WTC11 (cell line): Measurements from ENCODE around the gene FRMD6. TPM values are rescaled to one million over a fixed set of nuclear protein-coding genes. Genes with fewer than 3 reads are reported as not detected.

Experiments
- ATAC-seq: fragments of 200-7000 bp; cut with Tn5 transposase; 2 replicates; pipeline ENCODE4 v1.10.0; 2021; ENCODE audit warnings: mild to moderate bottlenecking, moderate library complexity
- CTCF ChIA-PET: fragments of 300-600 bp; sonication (Branson Sonifier 250); formaldehyde crosslinking; loops from one replicate; lab custom pipeline; 2021; ENCODE audit warnings: antibody characterized with exemption; lab: Charles Lee
- POLR2A ChIA-PET: fragments of 350-600 bp; sonication (Branson Sonifier 250); formaldehyde crosslinking; loops from one replicate; lab custom pipeline; 2021; ENCODE audit warnings: antibody characterized with exemption; lab: Charles Lee
- DNase-seq: peaks from one replicate; pipeline ENCODE4 v3.0.0; 2021; ENCODE audit warnings: low spot score
- H3K27ac Mint-ChIP-seq: 2 replicates; pipeline ENCODE4 v1.8.0; 2021; ENCODE audit warnings: mixed read lengths
- H3K27me3 Mint-ChIP-seq: 2 replicates; pipeline ENCODE4 v1.8.0; 2021; ENCODE audit warnings: low read depth, mild to moderate bottlenecking, moderate library complexity, mixed read lengths
- H3K36me3 Mint-ChIP-seq: 2 replicates; pipeline ENCODE4 v1.8.0; 2021; ENCODE audit warnings: mixed read lengths
- H3K4me1 Mint-ChIP-seq: 2 replicates; pipeline ENCODE4 v1.8.0; 2022; ENCODE audit warnings: mixed read lengths
- H3K4me3 Mint-ChIP-seq: 2 replicates; pipeline ENCODE4 v1.8.0; 2021; ENCODE audit warnings: mild to moderate bottlenecking, moderate library complexity, mixed read lengths
- H3K9me3 Mint-ChIP-seq: 2 replicates; pipeline ENCODE4 v1.8.0; 2021; ENCODE audit warnings: mixed read lengths
- CREB1 ChIP-seq: sonication (generic); formaldehyde crosslinking; IDR thresholded peaks from 2 replicates; pipeline ENCODE4 v1.8.0; 2023; ENCODE audit warnings: mild to moderate bottlenecking, missing genetic modification reagents
- ELF4 ChIP-seq: sonication (generic); formaldehyde crosslinking; IDR thresholded peaks from 2 replicates; pipeline ENCODE4 v1.8.1; 2022; ENCODE audit warnings: low read depth, mild to moderate bottlenecking, moderate library complexity, missing genetic modification reagents
- EMX1 ChIP-seq: fragments of 250-450 bp; sonication (Bioruptor Pico); IDR thresholded peaks from 2 replicates; pipeline ENCODE4 v1.8.0; 2021; ENCODE audit warnings: mild to moderate bottlenecking
- ETV6 ChIP-seq: sonication (generic); formaldehyde crosslinking; IDR thresholded peaks from 2 replicates; pipeline ENCODE4 v1.8.1; 2022; ENCODE audit warnings: mild to moderate bottlenecking, missing genetic modification reagents
- GRHL2 ChIP-seq: fragments of 250-450 bp; sonication (Bioruptor Pico); IDR thresholded peaks from 2 replicates; pipeline ENCODE4 v1.8.0; 2022; ENCODE audit warnings: mild to moderate bottlenecking, moderate library complexity; ENCODE audit not compliant: insufficient replicate concordance, severe bottlenecking
- SOX15 ChIP-seq: fragments of 250-450 bp; sonication (Bioruptor Pico); IDR thresholded peaks from 2 replicates; pipeline ENCODE4 v1.9.0; 2021; ENCODE audit warnings: mild to moderate bottlenecking
- ZNF138 ChIP-seq: sonication (generic); formaldehyde crosslinking; conservative IDR thresholded peaks from 2 replicates; pipeline ENCODE4 v1.8.1; 2022; ENCODE audit warnings: mild to moderate bottlenecking, moderate library complexity, missing genetic modification reagents
- ZNF219 ChIP-seq: sonication (generic); formaldehyde crosslinking; IDR thresholded peaks from 2 replicates; pipeline ENCODE4 v1.8.0; 2023; ENCODE audit warnings: missing genetic modification reagents, mild to moderate bottlenecking, borderline replicate concordance
- ZNF263 ChIP-seq: sonication (generic); formaldehyde crosslinking; IDR thresholded peaks from 2 replicates; pipeline ENCODE4 v1.8.1; 2022; ENCODE audit warnings: low read depth, mild to moderate bottlenecking, moderate library complexity, missing genetic modification reagents
- total RNA-seq: library from RNA; stranded (reverse); gene quantifications from 3 replicates; pipeline ENCODE4 v1.2.3, GENCODE V29; 2021
- TF ChIP-seq, protein P1 (sequence below): sonication (generic); formaldehyde crosslinking; IDR thresholded peaks from 2 replicates; pipeline ENCODE4 v1.8.1; 2022; ENCODE audit warnings: mild to moderate bottlenecking, missing genetic modification reagents, moderate library complexity, borderline replicate concordance
- TF ChIP-seq, protein P2 (sequence below): fragments of 250-450 bp; sonication (Bioruptor Pico); IDR thresholded peaks from 2 replicates; pipeline ENCODE4 v1.9.0; 2021; ENCODE audit warnings: mild to moderate bottlenecking, borderline replicate concordance
- TF ChIP-seq, protein P3 (sequence below): sonication (generic); formaldehyde crosslinking; IDR thresholded peaks from 2 replicates; pipeline ENCODE4 v1.8.0; 2022; ENCODE audit warnings: mild to moderate bottlenecking, missing genetic modification reagents
- TF ChIP-seq, protein P4 (sequence below): sonication (generic); formaldehyde crosslinking; IDR thresholded peaks from 2 replicates; pipeline ENCODE4 v1.8.1; 2023; ENCODE audit warnings: mild to moderate bottlenecking, missing genetic modification reagents, borderline replicate concordance
- TF ChIP-seq, protein P5 (sequence below): fragments of 250-450 bp; sonication (Bioruptor Pico); IDR thresholded peaks from 2 replicates; pipeline ENCODE4 v2.1.2; 2022; ENCODE audit warnings: mild to moderate bottlenecking, moderate library complexity
- TF ChIP-seq, protein P6 (sequence below): sonication (generic); formaldehyde crosslinking; IDR thresholded peaks from 2 replicates; pipeline ENCODE4 v1.8.0; 2022; ENCODE audit warnings: mild to moderate bottlenecking, missing genetic modification reagents
- TF ChIP-seq, protein P7 (sequence below): fragments of 200-600 bp; IDR thresholded peaks from 2 replicates; pipeline ENCODE4 v1.8.0; 2022; ENCODE audit warnings: antibody characterized with exemption

FRMD6 gene
- total RNA-seq, 1 experiment from 2014 or later: 21.8 TPM

DNA sequence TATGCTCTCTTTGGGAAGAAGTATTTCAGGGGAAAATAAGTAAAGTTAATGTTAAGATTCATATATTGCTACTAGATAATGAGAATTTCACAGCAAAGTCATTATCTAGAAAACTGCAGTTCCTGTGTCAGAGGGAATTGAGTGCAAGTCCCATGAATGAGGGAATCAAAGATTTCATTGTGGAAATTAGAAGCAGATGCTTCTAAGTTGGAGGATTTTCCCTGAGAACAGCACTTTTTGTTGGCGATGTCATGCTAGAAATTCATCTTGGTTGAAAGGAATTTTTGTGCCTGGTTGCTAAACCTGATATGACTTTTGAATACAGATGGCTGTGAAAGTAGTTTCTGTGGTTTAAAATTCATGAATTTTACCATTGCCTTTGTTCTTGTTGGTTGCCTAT, 25.6 kb downstream of the FRMD6 start:
- ChIA-PET POLR2A (no interaction called here), CTCF (no interaction called here)
- TF ChIP-seq GRHL2 (CRISPR knock-in tag) (no peak), ETV6 (CRISPR knock-in tag) (no peak)
- TF ChIP-seq, protein P1, sequence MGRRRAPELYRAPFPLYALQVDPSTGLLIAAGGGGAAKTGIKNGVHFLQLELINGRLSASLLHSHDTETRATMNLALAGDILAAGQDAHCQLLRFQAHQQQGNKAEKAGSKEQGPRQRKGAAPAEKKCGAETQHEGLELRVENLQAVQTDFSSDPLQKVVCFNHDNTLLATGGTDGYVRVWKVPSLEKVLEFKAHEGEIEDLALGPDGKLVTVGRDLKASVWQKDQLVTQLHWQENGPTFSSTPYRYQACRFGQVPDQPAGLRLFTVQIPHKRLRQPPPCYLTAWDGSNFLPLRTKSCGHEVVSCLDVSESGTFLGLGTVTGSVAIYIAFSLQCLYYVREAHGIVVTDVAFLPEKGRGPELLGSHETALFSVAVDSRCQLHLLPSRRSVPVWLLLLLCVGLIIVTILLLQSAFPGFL (CRISPR knock-in tag): no peak
- no peak overlapping the region for H3K27ac Mint-ChIP-seq
- no peaks in the 10 kb centered on the region for H3K36me3 Mint-ChIP-seq
- H3K27me3 Mint-ChIP-seq: no peaks in the 10 kb centered on the region
- no peak for ATAC-seq
- H3K9me3 Mint-ChIP-seq: no peaks in the 10 kb centered on the region
- peaks cover 10% of the 10 kb centered on the region for H3K4me1 Mint-ChIP-seq
- DNase-seq: no peak
- H3K4me3 Mint-ChIP-seq: no peak overlapping the region

DNA sequence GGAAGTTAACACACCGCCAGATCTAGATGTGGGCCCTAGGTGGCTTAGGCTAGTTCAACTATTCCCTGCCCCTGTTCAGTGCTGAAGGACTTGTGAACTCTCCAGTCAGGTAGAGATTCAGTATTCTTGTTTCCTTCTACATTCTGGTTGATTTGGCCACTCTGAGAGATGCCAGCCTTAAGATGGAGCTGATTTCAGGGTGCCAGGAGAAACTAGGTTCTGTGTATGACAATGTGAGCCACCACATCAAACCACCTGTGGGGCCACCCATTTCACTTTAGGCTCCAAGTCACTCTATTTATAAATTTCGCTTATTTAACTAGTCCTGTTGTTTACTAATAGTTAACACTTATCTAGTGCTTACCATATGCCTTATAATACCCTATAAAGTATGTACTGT, 26.0 kb downstream of the FRMD6 start:
- DNase-seq (no peak), ATAC-seq (no peak)
- H3K4me3 Mint-ChIP-seq: no peak overlapping the region
- H3K27me3 Mint-ChIP-seq: no peaks in the 10 kb centered on the region
- CTCF ChIA-PET: no interaction called here
- no peak overlapping the region for H3K27ac Mint-ChIP-seq
- POLR2A ChIA-PET: no interaction called here
- H3K9me3 Mint-ChIP-seq: no peaks in the 10 kb centered on the region
- H3K36me3 Mint-ChIP-seq: no peaks in the 10 kb centered on the region
- H3K4me1 Mint-ChIP-seq: peaks cover 13% of the 10 kb centered on the region
- TF ChIP-seq, protein P2, sequence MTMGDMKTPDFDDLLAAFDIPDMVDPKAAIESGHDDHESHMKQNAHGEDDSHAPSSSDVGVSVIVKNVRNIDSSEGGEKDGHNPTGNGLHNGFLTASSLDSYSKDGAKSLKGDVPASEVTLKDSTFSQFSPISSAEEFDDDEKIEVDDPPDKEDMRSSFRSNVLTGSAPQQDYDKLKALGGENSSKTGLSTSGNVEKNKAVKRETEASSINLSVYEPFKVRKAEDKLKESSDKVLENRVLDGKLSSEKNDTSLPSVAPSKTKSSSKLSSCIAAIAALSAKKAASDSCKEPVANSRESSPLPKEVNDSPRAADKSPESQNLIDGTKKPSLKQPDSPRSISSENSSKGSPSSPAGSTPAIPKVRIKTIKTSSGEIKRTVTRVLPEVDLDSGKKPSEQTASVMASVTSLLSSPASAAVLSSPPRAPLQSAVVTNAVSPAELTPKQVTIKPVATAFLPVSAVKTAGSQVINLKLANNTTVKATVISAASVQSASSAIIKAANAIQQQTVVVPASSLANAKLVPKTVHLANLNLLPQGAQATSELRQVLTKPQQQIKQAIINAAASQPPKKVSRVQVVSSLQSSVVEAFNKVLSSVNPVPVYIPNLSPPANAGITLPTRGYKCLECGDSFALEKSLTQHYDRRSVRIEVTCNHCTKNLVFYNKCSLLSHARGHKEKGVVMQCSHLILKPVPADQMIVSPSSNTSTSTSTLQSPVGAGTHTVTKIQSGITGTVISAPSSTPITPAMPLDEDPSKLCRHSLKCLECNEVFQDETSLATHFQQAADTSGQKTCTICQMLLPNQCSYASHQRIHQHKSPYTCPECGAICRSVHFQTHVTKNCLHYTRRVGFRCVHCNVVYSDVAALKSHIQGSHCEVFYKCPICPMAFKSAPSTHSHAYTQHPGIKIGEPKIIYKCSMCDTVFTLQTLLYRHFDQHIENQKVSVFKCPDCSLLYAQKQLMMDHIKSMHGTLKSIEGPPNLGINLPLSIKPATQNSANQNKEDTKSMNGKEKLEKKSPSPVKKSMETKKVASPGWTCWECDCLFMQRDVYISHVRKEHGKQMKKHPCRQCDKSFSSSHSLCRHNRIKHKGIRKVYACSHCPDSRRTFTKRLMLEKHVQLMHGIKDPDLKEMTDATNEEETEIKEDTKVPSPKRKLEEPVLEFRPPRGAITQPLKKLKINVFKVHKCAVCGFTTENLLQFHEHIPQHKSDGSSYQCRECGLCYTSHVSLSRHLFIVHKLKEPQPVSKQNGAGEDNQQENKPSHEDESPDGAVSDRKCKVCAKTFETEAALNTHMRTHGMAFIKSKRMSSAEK (CRISPR knock-in tag): no peak
- TF ChIP-seq SOX15 (CRISPR knock-in tag): no peak
- TF ChIP-seq, protein P3, sequence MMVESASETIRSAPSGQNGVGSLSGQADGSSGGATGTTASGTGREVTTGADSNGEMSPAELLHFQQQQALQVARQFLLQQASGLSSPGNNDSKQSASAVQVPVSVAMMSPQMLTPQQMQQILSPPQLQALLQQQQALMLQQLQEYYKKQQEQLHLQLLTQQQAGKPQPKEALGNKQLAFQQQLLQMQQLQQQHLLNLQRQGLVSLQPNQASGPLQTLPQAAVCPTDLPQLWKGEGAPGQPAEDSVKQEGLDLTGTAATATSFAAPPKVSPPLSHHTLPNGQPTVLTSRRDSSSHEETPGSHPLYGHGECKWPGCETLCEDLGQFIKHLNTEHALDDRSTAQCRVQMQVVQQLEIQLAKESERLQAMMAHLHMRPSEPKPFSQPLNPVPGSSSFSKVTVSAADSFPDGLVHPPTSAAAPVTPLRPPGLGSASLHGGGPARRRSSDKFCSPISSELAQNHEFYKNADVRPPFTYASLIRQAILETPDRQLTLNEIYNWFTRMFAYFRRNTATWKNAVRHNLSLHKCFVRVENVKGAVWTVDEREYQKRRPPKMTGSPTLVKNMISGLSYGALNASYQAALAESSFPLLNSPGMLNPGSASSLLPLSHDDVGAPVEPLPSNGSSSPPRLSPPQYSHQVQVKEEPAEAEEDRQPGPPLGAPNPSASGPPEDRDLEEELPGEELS: no peak
- TF ChIP-seq, protein P4, sequence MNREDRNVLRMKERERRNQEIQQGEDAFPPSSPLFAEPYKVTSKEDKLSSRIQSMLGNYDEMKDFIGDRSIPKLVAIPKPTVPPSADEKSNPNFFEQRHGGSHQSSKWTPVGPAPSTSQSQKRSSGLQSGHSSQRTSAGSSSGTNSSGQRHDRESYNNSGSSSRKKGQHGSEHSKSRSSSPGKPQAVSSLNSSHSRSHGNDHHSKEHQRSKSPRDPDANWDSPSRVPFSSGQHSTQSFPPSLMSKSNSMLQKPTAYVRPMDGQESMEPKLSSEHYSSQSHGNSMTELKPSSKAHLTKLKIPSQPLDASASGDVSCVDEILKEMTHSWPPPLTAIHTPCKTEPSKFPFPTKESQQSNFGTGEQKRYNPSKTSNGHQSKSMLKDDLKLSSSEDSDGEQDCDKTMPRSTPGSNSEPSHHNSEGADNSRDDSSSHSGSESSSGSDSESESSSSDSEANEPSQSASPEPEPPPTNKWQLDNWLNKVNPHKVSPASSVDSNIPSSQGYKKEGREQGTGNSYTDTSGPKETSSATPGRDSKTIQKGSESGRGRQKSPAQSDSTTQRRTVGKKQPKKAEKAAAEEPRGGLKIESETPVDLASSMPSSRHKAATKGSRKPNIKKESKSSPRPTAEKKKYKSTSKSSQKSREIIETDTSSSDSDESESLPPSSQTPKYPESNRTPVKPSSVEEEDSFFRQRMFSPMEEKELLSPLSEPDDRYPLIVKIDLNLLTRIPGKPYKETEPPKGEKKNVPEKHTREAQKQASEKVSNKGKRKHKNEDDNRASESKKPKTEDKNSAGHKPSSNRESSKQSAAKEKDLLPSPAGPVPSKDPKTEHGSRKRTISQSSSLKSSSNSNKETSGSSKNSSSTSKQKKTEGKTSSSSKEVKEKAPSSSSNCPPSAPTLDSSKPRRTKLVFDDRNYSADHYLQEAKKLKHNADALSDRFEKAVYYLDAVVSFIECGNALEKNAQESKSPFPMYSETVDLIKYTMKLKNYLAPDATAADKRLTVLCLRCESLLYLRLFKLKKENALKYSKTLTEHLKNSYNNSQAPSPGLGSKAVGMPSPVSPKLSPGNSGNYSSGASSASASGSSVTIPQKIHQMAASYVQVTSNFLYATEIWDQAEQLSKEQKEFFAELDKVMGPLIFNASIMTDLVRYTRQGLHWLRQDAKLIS (CRISPR knock-in tag): no peak
- no peak for TF ChIP-seq ZNF138 (CRISPR knock-in tag)
- TF ChIP-seq, protein P1 (CRISPR knock-in tag): no peak
- TF ChIP-seq, protein P5, sequence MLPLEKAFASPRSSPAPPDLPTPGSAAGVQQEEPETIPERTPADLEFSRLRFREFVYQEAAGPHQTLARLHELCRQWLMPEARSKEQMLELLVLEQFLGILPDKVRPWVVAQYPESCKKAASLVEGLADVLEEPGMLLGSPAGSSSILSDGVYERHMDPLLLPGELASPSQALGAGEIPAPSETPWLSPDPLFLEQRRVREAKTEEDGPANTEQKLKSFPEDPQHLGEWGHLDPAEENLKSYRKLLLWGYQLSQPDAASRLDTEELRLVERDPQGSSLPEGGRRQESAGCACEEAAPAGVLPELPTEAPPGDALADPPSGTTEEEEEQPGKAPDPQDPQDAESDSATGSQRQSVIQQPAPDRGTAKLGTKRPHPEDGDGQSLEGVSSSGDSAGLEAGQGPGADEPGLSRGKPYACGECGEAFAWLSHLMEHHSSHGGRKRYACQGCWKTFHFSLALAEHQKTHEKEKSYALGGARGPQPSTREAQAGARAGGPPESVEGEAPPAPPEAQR (CRISPR knock-in tag): no peak
- TF ChIP-seq, protein P6, sequence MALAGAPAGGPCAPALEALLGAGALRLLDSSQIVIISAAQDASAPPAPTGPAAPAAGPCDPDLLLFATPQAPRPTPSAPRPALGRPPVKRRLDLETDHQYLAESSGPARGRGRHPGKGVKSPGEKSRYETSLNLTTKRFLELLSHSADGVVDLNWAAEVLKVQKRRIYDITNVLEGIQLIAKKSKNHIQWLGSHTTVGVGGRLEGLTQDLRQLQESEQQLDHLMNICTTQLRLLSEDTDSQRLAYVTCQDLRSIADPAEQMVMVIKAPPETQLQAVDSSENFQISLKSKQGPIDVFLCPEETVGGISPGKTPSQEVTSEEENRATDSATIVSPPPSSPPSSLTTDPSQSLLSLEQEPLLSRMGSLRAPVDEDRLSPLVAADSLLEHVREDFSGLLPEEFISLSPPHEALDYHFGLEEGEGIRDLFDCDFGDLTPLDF (CRISPR knock-in tag): no peak
- no peak for TF ChIP-seq ZNF263 (CRISPR knock-in tag)
- no peak for TF ChIP-seq ELF4 (CRISPR knock-in tag)
- no peak for TF ChIP-seq ZNF219
- TF ChIP-seq CREB1: no peak
- no peak for TF ChIP-seq EMX1
- TF ChIP-seq, protein P7, sequence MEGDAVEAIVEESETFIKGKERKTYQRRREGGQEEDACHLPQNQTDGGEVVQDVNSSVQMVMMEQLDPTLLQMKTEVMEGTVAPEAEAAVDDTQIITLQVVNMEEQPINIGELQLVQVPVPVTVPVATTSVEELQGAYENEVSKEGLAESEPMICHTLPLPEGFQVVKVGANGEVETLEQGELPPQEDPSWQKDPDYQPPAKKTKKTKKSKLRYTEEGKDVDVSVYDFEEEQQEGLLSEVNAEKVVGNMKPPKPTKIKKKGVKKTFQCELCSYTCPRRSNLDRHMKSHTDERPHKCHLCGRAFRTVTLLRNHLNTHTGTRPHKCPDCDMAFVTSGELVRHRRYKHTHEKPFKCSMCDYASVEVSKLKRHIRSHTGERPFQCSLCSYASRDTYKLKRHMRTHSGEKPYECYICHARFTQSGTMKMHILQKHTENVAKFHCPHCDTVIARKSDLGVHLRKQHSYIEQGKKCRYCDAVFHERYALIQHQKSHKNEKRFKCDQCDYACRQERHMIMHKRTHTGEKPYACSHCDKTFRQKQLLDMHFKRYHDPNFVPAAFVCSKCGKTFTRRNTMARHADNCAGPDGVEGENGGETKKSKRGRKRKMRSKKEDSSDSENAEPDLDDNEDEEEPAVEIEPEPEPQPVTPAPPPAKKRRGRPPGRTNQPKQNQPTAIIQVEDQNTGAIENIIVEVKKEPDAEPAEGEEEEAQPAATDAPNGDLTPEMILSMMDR: no peak
